Measurements from ENCODE around the gene MED28.
"Not testable (repeated sequence)": the region's sequence is repeated elsewhere in the genome, so short reads cannot be mapped to it uniquely, and the experiment has no call there.

MED28 gene

DNA sequence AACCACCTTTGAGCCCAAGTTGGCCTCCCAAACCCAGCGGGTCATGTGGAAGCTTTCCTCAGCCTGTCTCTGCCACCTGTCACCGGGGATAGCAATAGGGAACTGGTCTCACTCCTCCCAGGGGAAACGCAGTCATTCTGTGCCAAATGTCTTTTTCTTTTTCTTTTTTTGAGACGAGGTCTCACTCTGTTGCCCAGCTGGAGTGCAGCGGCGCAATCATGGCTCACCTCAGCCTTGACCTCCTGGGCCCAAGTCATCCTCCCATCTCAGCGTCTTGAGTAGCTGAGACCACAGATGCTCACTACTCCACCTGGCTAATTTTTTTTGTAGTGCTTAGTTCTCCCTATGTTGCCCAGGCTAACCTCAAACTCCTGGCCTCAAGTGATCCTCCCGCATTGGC is 40.3 kb downstream of the MED28 start:
- no peak overlapping the region for H3K4me3 ChIP-seq (ENCODE audit: low read depth, low read length)
- TF ChIP-seq, protein P1, sequence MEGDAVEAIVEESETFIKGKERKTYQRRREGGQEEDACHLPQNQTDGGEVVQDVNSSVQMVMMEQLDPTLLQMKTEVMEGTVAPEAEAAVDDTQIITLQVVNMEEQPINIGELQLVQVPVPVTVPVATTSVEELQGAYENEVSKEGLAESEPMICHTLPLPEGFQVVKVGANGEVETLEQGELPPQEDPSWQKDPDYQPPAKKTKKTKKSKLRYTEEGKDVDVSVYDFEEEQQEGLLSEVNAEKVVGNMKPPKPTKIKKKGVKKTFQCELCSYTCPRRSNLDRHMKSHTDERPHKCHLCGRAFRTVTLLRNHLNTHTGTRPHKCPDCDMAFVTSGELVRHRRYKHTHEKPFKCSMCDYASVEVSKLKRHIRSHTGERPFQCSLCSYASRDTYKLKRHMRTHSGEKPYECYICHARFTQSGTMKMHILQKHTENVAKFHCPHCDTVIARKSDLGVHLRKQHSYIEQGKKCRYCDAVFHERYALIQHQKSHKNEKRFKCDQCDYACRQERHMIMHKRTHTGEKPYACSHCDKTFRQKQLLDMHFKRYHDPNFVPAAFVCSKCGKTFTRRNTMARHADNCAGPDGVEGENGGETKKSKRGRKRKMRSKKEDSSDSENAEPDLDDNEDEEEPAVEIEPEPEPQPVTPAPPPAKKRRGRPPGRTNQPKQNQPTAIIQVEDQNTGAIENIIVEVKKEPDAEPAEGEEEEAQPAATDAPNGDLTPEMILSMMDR (IDR thresholded peaks at IDR 0.05; ENCODE audit: low read depth, low read length) = no peak

DNA sequence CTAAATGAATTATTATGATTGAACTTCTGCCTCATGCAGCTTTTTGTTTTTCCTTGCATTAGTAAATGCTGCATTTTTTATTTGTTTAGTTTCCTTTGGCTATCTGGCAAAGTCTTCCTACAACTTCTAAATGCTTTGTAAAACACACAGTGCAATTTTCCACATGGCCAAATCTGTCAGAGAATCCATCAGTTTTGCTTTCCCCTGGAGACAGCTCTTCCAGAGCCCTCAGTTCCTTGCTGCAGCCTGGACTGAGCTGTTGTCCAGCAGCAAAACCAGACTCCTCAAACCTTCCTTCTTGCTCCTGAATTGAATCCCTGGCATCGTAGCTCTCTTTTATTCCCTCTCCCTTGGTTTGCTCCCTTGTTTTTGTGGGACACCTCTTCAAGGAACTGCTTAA is 42.6 kb downstream of the MED28 start:
- no peak overlapping the region for H3K4me3 ChIP-seq (ENCODE audit: low read depth, low read length)
- TF ChIP-seq, protein P1 (IDR thresholded peaks at IDR 0.05; ENCODE audit: low read depth, low read length) = no peak

- TF ChIP-seq, protein P1 (IDR thresholded peaks at IDR 0.05; ENCODE audit: low read depth, low read length) = no peak
These were observed 43.4 kb downstream of the MED28 start for GRCh38 chr4:17657849-17658248.

DNA sequence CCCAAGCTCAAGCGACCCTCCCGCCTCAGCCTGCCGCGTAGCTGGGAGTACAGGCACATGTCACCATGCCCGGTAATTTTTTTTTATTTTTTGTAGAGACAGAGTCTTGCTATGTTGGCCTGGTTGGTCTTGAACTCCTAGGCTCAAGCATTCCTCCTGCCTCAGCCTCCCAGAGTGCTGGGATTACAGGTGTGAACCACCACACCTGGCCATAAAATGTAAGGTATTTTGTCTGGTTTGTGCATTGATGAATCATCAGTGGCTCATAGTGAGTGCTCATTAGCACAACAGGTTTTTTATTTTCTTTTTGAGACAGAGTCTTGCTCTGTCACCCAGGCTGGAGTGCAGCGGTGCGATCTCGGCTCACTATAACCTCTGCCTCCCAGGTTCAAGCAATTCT is 44.8 kb downstream of the MED28 start:
- not testable (repeated sequence) for H3K4me3 ChIP-seq (ENCODE audit: low read depth, low read length)

More at GRCh38 chr4:17657849-17658248, 43.4 kb downstream of the MED28 start:
- H3K4me3 ChIP-seq (ENCODE audit: low read depth, low read length) = no peak overlapping the region

GRCh38 chr4:17662694-17663093 is 48.3 kb downstream of the MED28 start:
- TF ChIP-seq, protein P1 (IDR thresholded peaks at IDR 0.05; ENCODE audit: low read depth, low read length) = no peak
- no peak overlapping the region for H3K4me3 ChIP-seq (ENCODE audit: low read depth, low read length)

GRCh38 chr4:17664755-17665154 is 50.3 kb downstream of the MED28 start:
- TF ChIP-seq, protein P1 (IDR thresholded peaks at IDR 0.05; ENCODE audit: low read depth, low read length) = no peak
- no peak overlapping the region for H3K4me3 ChIP-seq (ENCODE audit: low read depth, low read length)

GRCh38 chr4:17665346-17665745 is 50.9 kb downstream of the MED28 start:
- no peak overlapping the region for H3K4me3 ChIP-seq (ENCODE audit: low read depth, low read length)
- TF ChIP-seq, protein P1 (IDR thresholded peaks at IDR 0.05; ENCODE audit: low read depth, low read length) = no peak

DNA sequence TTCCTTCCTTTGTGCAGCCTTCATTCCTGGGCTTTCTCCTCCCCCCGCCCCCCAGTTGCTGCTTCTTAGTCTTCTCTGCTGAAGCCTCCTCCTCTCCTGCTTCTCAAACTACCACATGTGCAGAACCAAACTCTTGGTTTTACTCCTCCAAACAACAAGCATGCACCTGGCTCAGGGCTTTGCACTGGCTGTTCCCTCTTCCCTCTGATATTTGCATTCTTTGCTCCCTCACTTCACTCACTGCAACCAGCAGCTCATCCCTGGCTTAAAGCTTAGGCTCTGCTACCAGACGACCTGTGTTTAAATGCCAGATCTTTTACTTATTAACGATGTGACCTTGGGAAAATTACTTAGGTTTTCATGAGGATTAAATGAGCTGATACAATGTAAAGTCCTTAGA is 51.4 kb downstream of the MED28 start:
- H3K4me3 ChIP-seq (ENCODE audit: low read depth, low read length) = no peak overlapping the region
- TF ChIP-seq, protein P1 (IDR thresholded peaks at IDR 0.05; ENCODE audit: low read depth, low read length) = no peak
